ENCODE results near the gene DBNL.

GRCh38 chr7:44099669-44100068 is 55.2 kb downstream of the DBNL start:
- no peak for TF ChIP-seq CTCF (IDR thresholded peaks at IDR 0.05)
- no peak for TF ChIP-seq POLR2A (IDR thresholded peaks at IDR 0.05)

Measured in right lobe of liver (tissue), 4 donors.